Breast epithelium (tissue), 3 donors: ENCODE data around the gene CTIF.

Experiments used
- CTCF ChIP-seq, 3 donors: fragments of 450-650 bp; IDR thresholded peaks; one replicate each; pipeline ENCODE4 v1.5.1; 2016 to 2017; ENCODE audit warnings: antibody characterized with exemption in 3 of 3, mild to moderate bottlenecking in 3 of 3, moderate library complexity in 3 of 3
- POLR2A ChIP-seq: fragments of 450-650 bp; IDR thresholded peaks from one replicate; pipeline ENCODE4 v1.6.1; 2016; ENCODE audit warnings: antibody characterized with exemption, mild to moderate bottlenecking, moderate library complexity
- POLR2AphosphoS5 ChIP-seq, 3 donors: sonication (generic); formaldehyde crosslinking; IDR thresholded peaks; one replicate each; pipeline ENCODE4 v1.6.1; 2017; ENCODE audit warnings: antibody characterized with exemption in 3 of 3

- TF ChIP-seq CTCF (IDR thresholded peaks at IDR 0.05) (no peak), POLR2AphosphoS5 (IDR thresholded peaks at IDR 0.05) (no peak), POLR2A (no peak)
These were observed 354.3 kb downstream of the CTIF start for GRCh38 chr18:48893061-48893607.
